WTC11 (cell line): ENCODE data around the gene SPSB3. TPM values are rescaled to one million over a fixed set of nuclear protein-coding genes. Genes with fewer than 3 reads are reported as not detected.

Experiments
- ATAC-seq: fragments of 200-7000 bp; cut with Tn5 transposase; 2 replicates; pipeline ENCODE4 v1.10.0; 2021; ENCODE audit warnings: mild to moderate bottlenecking, moderate library complexity
- CTCF ChIA-PET: fragments of 300-600 bp; sonication (Branson Sonifier 250); formaldehyde crosslinking; loops from one replicate; lab custom pipeline; 2021; ENCODE audit warnings: antibody characterized with exemption; lab: Charles Lee
- POLR2A ChIA-PET: fragments of 350-600 bp; sonication (Branson Sonifier 250); formaldehyde crosslinking; loops from one replicate; lab custom pipeline; 2021; ENCODE audit warnings: antibody characterized with exemption; lab: Charles Lee
- DNase-seq: peaks from one replicate; pipeline ENCODE4 v3.0.0; 2021; ENCODE audit warnings: low spot score
- H3K27ac Mint-ChIP-seq: 2 replicates; pipeline ENCODE4 v1.8.0; 2021; ENCODE audit warnings: mixed read lengths
- H3K27me3 Mint-ChIP-seq: 2 replicates; pipeline ENCODE4 v1.8.0; 2021; ENCODE audit warnings: low read depth, mild to moderate bottlenecking, moderate library complexity, mixed read lengths
- H3K36me3 Mint-ChIP-seq: 2 replicates; pipeline ENCODE4 v1.8.0; 2021; ENCODE audit warnings: mixed read lengths
- H3K4me1 Mint-ChIP-seq: 2 replicates; pipeline ENCODE4 v1.8.0; 2022; ENCODE audit warnings: mixed read lengths
- H3K4me3 Mint-ChIP-seq: 2 replicates; pipeline ENCODE4 v1.8.0; 2021; ENCODE audit warnings: mild to moderate bottlenecking, moderate library complexity, mixed read lengths
- H3K9me3 Mint-ChIP-seq: 2 replicates; pipeline ENCODE4 v1.8.0; 2021; ENCODE audit warnings: mixed read lengths
- ESRRA ChIP-seq: sonication (generic); formaldehyde crosslinking; IDR thresholded peaks from 2 replicates; pipeline ENCODE4 v1.8.1; 2022; ENCODE audit warnings: mild to moderate bottlenecking, missing genetic modification reagents, borderline replicate concordance
- JAZF1 ChIP-seq: fragments of 250-450 bp; sonication (Bioruptor Pico); IDR thresholded peaks from 2 replicates; pipeline ENCODE4 v1.9.0; 2021; ENCODE audit warnings: moderate library complexity, mild to moderate bottlenecking, inconsistent platforms
- MYBL2 ChIP-seq: sonication (generic); formaldehyde crosslinking; IDR thresholded peaks from 2 replicates; pipeline ENCODE4 v1.8.1; 2023; ENCODE audit warnings: mild to moderate bottlenecking, moderate library complexity, missing genetic modification reagents
- NR1H2 ChIP-seq: sonication (generic); formaldehyde crosslinking; IDR thresholded peaks from 2 replicates; pipeline ENCODE4 v1.9.0; 2021; ENCODE audit warnings: mild to moderate bottlenecking, moderate library complexity, missing genetic modification reagents
- SOX15 ChIP-seq: fragments of 250-450 bp; sonication (Bioruptor Pico); IDR thresholded peaks from 2 replicates; pipeline ENCODE4 v1.9.0; 2021; ENCODE audit warnings: mild to moderate bottlenecking
- TCF7 ChIP-seq: sonication (generic); formaldehyde crosslinking; IDR thresholded peaks from 2 replicates; pipeline ENCODE4 v1.8.0; 2022; ENCODE audit warnings: mild to moderate bottlenecking, low read depth, missing genetic modification reagents, moderate library complexity
- ZBTB21 ChIP-seq: sonication (generic); formaldehyde crosslinking; IDR thresholded peaks from 2 replicates; pipeline ENCODE4 v1.8.1; 2023; ENCODE audit warnings: mild to moderate bottlenecking, missing genetic modification reagents, borderline replicate concordance
- ZNF396 ChIP-seq: fragments of 250-450 bp; sonication (Bioruptor Pico); IDR thresholded peaks from 2 replicates; pipeline ENCODE4 v1.8.0; 2021; ENCODE audit warnings: mild to moderate bottlenecking, moderate library complexity, borderline replicate concordance
- total RNA-seq: library from RNA; stranded (reverse); gene quantifications from 3 replicates; pipeline ENCODE4 v1.2.3, GENCODE V29; 2021
- TF ChIP-seq, protein P1 (sequence below): fragments of 250-450 bp; sonication (Bioruptor Pico); IDR thresholded peaks from 2 replicates; pipeline ENCODE4 v1.9.0; 2021; ENCODE audit warnings: mild to moderate bottlenecking, borderline replicate concordance
- TF ChIP-seq, protein P2 (sequence below): sonication (generic); formaldehyde crosslinking; IDR thresholded peaks from 2 replicates; pipeline ENCODE4 v1.8.0; 2022; ENCODE audit warnings: mild to moderate bottlenecking, missing genetic modification reagents
- TF ChIP-seq, protein P3 (sequence below): sonication (generic); formaldehyde crosslinking; IDR thresholded peaks from 2 replicates; pipeline ENCODE4 v1.8.0; 2022; ENCODE audit warnings: mild to moderate bottlenecking, missing genetic modification reagents
- TF ChIP-seq, protein P4 (sequence below): sonication (generic); formaldehyde crosslinking; IDR thresholded peaks from 2 replicates; pipeline ENCODE4 v1.8.1; 2022; ENCODE audit warnings: missing genetic modification reagents, borderline replicate concordance
- TF ChIP-seq, protein P5 (sequence below): sonication (generic); formaldehyde crosslinking; IDR thresholded peaks from 2 replicates; pipeline ENCODE4 v1.8.1; 2023; ENCODE audit warnings: mild to moderate bottlenecking, missing genetic modification reagents, borderline replicate concordance

Gene SPSB3
- total RNA-seq, 1 experiment from 2014 or later, result 32.8 TPM

DNA sequence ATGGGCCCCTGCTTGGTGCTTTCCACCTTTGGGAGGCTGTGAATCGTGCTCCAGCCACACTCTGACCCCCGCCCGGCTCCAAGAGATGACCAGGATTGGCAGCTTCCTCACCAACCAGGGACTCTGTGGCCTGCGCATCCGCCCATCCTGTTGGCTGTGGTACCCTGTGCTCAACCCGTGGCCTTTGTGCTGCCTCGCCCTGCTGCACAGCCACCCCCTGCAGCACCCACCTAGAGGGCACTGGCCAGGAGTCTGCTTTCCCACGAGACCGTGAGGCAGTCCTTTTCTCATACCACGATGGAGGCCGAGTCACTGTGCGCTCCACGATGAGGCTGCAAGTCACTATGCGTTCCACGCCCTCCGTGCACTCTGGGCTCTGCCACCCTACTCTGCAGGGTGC is 30.4 kb downstream of the SPSB3 start (continued):
- TF ChIP-seq, protein P1, sequence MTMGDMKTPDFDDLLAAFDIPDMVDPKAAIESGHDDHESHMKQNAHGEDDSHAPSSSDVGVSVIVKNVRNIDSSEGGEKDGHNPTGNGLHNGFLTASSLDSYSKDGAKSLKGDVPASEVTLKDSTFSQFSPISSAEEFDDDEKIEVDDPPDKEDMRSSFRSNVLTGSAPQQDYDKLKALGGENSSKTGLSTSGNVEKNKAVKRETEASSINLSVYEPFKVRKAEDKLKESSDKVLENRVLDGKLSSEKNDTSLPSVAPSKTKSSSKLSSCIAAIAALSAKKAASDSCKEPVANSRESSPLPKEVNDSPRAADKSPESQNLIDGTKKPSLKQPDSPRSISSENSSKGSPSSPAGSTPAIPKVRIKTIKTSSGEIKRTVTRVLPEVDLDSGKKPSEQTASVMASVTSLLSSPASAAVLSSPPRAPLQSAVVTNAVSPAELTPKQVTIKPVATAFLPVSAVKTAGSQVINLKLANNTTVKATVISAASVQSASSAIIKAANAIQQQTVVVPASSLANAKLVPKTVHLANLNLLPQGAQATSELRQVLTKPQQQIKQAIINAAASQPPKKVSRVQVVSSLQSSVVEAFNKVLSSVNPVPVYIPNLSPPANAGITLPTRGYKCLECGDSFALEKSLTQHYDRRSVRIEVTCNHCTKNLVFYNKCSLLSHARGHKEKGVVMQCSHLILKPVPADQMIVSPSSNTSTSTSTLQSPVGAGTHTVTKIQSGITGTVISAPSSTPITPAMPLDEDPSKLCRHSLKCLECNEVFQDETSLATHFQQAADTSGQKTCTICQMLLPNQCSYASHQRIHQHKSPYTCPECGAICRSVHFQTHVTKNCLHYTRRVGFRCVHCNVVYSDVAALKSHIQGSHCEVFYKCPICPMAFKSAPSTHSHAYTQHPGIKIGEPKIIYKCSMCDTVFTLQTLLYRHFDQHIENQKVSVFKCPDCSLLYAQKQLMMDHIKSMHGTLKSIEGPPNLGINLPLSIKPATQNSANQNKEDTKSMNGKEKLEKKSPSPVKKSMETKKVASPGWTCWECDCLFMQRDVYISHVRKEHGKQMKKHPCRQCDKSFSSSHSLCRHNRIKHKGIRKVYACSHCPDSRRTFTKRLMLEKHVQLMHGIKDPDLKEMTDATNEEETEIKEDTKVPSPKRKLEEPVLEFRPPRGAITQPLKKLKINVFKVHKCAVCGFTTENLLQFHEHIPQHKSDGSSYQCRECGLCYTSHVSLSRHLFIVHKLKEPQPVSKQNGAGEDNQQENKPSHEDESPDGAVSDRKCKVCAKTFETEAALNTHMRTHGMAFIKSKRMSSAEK (CRISPR knock-in tag), result no peak
- TF ChIP-seq, protein P2, sequence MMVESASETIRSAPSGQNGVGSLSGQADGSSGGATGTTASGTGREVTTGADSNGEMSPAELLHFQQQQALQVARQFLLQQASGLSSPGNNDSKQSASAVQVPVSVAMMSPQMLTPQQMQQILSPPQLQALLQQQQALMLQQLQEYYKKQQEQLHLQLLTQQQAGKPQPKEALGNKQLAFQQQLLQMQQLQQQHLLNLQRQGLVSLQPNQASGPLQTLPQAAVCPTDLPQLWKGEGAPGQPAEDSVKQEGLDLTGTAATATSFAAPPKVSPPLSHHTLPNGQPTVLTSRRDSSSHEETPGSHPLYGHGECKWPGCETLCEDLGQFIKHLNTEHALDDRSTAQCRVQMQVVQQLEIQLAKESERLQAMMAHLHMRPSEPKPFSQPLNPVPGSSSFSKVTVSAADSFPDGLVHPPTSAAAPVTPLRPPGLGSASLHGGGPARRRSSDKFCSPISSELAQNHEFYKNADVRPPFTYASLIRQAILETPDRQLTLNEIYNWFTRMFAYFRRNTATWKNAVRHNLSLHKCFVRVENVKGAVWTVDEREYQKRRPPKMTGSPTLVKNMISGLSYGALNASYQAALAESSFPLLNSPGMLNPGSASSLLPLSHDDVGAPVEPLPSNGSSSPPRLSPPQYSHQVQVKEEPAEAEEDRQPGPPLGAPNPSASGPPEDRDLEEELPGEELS (CRISPR knock-in tag), result no peak

DNA sequence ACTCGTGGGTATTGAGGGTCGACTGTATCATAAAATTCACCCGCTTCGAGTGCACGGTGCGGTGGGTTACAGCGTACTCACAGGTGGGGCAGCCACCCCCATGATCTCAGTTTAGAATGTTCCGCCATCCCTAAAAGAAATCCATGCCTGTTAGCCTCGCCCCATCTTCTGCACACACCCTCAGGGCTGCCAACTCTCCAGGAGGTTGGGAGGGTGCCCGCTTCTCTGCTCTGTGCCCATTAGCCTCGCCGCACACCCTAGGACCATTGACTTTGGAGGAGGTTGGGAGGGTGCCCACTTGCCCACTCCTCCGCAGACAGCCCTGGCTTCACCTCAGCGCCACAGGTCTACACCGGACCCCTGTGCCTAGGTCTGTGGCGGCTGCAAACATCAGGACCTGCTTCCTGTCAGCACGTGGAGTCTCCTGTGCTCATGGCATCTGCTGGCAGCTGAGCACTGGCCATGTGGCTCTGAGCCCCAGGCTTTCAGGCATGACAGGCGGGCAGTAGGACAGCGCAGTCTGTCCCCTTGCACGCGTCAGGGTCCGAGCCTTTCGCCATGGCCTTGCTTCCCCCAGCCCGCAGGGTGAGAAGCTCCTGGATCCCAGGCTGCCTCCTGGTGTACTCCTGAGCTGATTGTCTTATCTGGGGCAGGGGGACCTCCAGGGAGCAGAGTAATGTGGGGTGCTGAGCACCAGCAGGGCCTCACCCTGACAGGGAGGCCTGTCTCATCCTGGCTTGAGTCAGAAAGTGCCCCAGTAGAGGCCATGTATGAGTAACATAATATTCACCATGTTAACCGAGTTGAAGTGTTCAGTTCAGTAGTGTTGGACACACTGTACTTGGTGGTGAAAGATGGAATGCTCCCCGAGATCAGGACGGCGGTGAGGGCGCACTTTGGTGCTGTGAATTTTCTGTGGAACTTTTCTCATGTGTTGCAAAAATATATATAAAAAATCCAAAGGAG is 32.9 kb downstream of the SPSB3 start:
- POLR2A ChIA-PET, result no interaction called here
- peaks cover 13% of the 10 kb centered on the region for H3K36me3 Mint-ChIP-seq
- no peaks in the 10 kb centered on the region for H3K27me3 Mint-ChIP-seq
- H3K4me3 Mint-ChIP-seq, result no peak overlapping the region
- ATAC-seq, result no peak
- no peaks in the 10 kb centered on the region for H3K4me1 Mint-ChIP-seq
- TF ChIP-seq SOX15 (CRISPR knock-in tag) (no peak), JAZF1 (CRISPR knock-in tag) (no peak), ZNF396 (CRISPR knock-in tag) (no peak), NR1H2 (CRISPR knock-in tag) (no peak), TCF7 (CRISPR knock-in tag) (no peak), ZBTB21 (no peak), ESRRA (CRISPR knock-in tag) (no peak), MYBL2 (no peak)
- TF ChIP-seq, protein P3, sequence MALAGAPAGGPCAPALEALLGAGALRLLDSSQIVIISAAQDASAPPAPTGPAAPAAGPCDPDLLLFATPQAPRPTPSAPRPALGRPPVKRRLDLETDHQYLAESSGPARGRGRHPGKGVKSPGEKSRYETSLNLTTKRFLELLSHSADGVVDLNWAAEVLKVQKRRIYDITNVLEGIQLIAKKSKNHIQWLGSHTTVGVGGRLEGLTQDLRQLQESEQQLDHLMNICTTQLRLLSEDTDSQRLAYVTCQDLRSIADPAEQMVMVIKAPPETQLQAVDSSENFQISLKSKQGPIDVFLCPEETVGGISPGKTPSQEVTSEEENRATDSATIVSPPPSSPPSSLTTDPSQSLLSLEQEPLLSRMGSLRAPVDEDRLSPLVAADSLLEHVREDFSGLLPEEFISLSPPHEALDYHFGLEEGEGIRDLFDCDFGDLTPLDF (CRISPR knock-in tag), result no peak
- TF ChIP-seq, protein P4, sequence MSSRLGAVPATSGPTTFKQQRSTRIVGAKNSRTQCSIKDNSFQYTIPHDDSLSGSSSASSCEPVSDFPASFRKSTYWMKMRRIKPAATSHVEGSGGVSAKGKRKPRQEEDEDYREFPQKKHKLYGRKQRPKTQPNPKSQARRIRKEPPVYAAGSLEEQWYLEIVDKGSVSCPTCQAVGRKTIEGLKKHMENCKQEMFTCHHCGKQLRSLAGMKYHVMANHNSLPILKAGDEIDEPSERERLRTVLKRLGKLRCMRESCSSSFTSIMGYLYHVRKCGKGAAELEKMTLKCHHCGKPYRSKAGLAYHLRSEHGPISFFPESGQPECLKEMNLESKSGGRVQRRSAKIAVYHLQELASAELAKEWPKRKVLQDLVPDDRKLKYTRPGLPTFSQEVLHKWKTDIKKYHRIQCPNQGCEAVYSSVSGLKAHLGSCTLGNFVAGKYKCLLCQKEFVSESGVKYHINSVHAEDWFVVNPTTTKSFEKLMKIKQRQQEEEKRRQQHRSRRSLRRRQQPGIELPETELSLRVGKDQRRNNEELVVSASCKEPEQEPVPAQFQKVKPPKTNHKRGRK (CRISPR knock-in tag), result no peak
- TF ChIP-seq, protein P5, sequence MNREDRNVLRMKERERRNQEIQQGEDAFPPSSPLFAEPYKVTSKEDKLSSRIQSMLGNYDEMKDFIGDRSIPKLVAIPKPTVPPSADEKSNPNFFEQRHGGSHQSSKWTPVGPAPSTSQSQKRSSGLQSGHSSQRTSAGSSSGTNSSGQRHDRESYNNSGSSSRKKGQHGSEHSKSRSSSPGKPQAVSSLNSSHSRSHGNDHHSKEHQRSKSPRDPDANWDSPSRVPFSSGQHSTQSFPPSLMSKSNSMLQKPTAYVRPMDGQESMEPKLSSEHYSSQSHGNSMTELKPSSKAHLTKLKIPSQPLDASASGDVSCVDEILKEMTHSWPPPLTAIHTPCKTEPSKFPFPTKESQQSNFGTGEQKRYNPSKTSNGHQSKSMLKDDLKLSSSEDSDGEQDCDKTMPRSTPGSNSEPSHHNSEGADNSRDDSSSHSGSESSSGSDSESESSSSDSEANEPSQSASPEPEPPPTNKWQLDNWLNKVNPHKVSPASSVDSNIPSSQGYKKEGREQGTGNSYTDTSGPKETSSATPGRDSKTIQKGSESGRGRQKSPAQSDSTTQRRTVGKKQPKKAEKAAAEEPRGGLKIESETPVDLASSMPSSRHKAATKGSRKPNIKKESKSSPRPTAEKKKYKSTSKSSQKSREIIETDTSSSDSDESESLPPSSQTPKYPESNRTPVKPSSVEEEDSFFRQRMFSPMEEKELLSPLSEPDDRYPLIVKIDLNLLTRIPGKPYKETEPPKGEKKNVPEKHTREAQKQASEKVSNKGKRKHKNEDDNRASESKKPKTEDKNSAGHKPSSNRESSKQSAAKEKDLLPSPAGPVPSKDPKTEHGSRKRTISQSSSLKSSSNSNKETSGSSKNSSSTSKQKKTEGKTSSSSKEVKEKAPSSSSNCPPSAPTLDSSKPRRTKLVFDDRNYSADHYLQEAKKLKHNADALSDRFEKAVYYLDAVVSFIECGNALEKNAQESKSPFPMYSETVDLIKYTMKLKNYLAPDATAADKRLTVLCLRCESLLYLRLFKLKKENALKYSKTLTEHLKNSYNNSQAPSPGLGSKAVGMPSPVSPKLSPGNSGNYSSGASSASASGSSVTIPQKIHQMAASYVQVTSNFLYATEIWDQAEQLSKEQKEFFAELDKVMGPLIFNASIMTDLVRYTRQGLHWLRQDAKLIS (CRISPR knock-in tag), result no peak
- TF ChIP-seq, all 79 proteins: peak for 0
- Mint-ChIP-seq H3K9me3 (no peaks in the 10 kb centered on the region), H3K27ac (no peak overlapping the region)
- no peak for DNase-seq
- CTCF ChIA-PET, result interaction anchor here (2.0 kb wide), 1 partner anchor 43 kb away, joined by 6 read pairs; the partner anchor contains the start of gene MAPK8IP3
